HG03439 (cell line): ENCODE data around the gene VAMP1.
A peak's percentile ranks its signal among the peaks of the same experiment; 100 is the strongest.
"Not testable (repeated sequence)": the region's sequence is repeated elsewhere in the genome, so short reads cannot be mapped to it uniquely, and the experiment has no call there.

ENCODE experiments used
- ATAC-seq: cut with Tn5 transposase; IDR thresholded peaks from one replicate; pipeline ENCODE4 v1.9.1; 2021; ENCODE audit warnings: mild to moderate bottlenecking, moderate library complexity; ENCODE audit not compliant: unreplicated experiment

VAMP1 gene

DNA sequence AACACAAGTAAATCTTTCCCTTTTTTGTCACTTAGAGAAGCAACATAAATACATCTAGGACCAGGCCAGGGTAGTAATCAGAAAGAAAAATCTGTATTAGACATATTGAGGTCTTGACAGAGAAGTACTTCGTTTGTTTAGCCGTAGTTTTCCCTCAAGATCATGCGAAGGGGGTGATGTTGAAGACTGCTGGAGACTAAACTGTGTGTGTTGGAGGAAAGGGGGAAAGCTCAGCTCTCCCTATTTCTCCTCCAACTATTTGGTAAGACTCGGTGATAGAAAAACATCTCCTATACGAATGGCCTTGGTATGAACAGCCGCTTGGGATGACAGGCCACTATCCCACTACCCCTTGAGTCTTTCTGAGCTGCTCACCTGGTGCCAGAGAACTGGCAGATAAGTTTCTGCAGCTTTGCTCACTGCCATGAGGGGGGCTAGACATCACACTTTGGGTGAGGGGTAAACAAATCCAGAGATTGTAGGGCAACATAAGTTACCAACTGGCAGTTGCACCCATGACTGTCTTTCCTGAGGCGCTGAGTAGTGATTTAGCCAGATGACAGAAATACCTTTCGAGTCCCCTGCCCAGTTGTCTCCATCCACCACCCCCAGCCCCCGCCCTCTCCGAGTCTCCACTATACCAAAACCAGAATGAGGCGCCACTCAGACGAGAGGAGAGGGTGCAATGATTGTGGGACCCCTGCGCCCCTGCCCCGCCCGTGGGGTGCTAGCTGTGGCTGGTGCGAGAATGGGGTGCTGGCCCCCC lies 685 bp downstream of the VAMP1 start:
- no peak for ATAC-seq

DNA sequence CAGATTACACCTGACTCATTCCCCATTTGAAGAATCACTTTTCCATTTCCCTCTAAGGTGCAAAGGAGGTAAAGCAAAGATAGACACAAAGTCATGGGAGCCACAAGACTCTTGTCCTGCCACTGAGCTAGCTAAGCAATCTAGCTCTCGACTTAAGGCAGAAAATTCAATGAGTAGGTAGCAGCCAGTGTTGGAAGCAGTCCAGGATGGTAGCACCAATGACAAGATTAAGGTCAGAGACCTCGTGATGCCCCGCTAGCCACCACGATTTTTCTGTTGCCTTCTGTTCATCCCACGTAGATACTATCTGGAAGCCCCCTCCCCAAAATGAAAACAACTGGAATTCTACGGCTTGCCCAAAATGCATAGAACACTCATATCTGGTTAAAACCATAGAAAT lies 1.4 kb downstream of the VAMP1 start:
- no peak for ATAC-seq

- ATAC-seq: no peak
Observed at GRCh38 chr12:6468283-6468575, 2.2 kb downstream of the VAMP1 start.

DNA sequence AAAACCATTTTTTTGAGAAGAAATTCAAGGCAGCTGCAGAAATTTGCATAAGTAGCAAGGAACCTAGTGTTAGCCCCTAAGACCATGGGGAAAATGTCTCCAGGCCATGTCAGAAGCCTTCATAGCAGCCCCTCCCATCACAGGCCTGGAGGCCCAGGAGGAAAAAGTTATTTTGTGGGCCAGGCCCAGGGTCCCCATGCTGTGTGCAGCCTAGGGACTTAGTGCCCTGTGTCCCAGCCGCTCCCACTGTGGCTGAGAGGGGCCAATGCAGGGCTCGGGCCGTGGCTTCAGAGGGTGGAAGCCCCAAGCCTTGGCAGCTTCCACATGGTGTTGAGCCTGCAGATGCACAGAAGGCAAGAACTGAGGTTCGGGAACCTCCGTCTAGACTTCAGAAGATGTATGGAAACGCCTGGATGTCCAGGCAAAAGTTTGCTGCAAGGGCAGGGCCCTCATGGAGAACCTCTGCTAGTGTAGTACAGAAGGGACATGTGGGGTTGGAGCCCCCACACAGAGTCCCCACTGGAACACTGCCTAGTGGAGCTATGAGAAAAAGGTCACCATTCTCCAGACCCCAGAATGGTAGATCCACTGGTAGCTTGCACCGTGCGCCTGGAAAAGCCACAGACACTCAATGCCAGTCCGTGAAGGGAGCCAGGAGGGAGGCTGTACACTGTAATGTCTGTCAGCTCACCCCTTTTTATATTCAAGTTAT lies 2.8 kb downstream of the VAMP1 start:
- not testable (repeated sequence) for ATAC-seq

GRCh38 chr12:6466751-6467150 lies 3.7 kb downstream of the VAMP1 start:
- ATAC-seq: not testable (repeated sequence)

DNA sequence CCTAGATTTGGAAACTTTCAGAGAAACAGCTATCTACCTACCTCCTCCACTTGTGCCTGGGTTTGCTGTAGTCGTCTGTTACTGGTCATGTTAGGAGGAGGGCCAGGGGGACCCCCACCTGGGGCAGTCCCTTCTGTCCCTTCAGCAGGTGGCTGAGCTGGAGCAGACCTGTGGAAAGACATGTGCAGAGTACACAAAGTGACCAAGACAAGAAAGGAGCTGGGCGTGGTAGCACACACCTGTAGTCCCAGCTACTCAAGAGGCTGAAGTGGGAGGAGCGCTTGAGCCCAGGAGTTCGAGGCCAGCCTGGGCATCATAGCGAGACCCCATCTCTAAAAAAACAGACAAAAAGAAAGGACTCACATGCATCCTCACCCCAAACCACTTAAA lies 4.3 kb downstream of the VAMP1 start:
- no peak for ATAC-seq

DNA sequence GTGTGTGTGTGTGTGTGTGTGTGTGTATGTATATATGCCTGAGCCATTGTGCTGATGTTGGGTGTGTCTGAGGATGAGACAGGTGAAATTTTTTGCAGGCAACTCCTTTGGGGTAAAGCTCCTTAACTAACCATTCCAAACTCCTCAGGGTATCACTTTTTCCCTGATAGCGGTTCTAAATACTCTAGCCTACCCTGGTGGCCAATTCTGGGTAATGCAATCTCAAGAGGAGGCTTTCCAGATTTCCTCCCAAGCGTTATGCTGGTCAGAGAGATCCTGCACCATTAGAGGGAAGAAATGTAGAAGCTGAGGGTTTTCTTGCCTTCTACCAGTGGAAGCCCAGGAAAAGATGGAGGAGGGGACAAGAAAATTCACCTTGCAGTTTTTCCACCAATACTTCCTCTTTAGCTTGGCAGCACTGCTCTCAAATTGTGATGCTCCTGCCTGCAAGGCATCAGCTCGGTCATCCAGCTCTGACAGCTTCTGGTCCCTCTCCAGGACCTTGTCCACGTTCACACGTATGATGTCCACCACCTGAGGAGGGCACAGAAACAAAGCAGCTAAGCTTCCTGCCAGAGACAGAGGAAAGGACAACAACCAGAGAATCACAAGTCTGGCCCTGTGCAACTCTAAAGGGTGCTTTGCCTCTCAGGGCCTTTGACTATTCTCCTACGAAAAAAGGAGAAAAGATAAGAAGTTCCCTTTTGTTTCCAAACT lies 4.9 kb downstream of the VAMP1 start:
- no peak for ATAC-seq

DNA sequence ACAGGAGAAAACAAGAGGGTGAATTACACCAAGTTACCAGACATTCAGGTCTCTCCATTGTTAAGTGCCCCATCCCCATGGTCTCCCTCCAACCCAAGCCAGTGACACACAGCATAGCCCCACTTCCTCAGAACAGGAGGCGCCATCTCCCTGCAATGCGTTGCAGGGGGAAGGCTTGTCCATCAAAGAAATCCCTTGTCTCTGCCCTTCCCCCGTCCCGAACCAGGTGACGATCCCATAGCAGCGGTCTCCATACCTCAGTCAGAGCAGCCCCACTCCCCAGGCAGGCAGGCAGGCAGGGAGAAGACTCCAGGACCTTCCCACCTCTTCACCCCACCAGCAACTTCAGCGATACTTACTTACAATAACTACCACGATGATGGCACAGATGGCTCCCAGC lies 5.9 kb downstream of the VAMP1 start:
- ATAC-seq: no peak

DNA sequence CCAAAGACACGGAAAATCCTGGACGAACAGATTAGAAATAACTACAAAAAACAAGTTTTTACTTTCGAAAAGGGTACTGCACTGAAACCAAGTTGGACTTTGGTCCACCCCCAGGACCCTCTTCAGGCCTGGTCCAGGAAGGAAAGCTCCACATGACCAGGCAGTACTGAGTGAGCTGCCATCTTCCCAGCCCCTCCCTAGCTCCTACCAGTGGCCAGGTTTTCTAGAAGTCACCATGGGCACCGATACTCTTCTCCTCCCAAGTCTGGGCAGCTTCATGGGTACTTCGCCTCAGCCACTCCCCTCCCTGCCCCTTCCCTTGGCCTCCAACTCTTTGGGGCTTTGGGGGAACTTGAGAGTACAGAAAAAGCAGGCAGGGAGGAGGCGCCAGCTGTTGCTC lies 6.6 kb downstream of the VAMP1 start:
- ATAC-seq: no peak

DNA sequence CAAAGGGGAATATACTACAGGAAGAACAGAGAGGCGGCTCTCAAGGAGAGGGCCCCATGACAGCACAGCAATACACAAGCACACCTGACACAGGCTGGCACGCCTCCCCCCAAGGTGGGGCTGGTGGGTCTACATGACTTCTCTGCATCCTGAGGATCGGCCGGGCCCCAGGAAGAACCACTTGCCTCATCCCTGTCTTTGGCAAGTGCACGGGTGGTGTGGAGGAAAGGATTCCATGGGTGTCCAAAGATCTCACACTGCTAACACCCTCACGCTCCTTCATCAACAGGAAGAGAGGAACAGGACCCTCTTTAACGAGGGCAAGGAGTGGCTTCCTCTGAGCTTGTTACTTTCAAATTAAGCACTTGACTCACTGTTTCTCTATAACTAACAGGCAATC lies 7.3 kb downstream of the VAMP1 start:
- ATAC-seq: no peak

GRCh38 chr12:6462234-6462995 lies 8.1 kb downstream of the VAMP1 start:
- ATAC-seq: no peak

- peak; percentile 64 for ATAC-seq
Observed at GRCh38 chr12:6461401-6462233, 8.9 kb downstream of the VAMP1 start.

- ATAC-seq: no peak
Observed at GRCh38 chr12:6460751-6461371, 9.6 kb downstream of the VAMP1 start.

GRCh38 chr12:6459004-6459337 lies 11.5 kb downstream of the VAMP1 start:
- no peak for ATAC-seq

DNA sequence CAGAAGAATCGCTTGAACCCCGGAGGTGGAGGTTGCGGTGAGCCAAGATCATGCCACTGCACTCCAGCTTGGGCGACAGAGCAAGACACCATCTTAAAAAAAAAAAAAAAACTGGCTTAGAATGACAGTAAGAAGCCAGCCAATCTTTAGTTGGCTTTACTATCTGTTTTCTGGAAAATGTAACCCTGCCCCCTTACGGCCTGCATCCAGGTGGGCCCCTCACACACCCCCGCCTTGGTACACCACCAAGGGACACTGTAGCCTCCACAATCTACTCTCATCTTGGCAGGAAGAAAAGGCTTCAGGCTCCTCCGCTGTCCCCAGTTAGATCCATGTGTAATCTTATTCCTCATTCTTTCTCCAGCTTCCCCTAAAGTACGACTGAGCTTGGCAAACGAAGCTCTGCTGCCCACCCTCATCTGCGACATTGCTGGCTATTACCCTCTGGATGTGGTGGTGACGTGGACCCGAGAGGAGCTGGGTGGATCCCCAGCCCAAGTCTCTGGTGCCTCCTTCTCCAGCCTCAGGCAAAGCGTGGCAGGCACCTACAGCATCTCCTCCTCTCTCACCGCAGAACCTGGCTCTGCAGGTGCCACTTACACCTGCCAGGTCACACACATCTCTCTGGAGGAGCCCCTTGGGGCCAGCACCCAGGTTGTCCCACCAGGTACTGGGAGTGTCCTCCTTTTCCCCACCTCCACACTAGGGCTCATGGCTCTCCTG lies 12.0 kb downstream of the VAMP1 start:
- ATAC-seq: no peak

DNA sequence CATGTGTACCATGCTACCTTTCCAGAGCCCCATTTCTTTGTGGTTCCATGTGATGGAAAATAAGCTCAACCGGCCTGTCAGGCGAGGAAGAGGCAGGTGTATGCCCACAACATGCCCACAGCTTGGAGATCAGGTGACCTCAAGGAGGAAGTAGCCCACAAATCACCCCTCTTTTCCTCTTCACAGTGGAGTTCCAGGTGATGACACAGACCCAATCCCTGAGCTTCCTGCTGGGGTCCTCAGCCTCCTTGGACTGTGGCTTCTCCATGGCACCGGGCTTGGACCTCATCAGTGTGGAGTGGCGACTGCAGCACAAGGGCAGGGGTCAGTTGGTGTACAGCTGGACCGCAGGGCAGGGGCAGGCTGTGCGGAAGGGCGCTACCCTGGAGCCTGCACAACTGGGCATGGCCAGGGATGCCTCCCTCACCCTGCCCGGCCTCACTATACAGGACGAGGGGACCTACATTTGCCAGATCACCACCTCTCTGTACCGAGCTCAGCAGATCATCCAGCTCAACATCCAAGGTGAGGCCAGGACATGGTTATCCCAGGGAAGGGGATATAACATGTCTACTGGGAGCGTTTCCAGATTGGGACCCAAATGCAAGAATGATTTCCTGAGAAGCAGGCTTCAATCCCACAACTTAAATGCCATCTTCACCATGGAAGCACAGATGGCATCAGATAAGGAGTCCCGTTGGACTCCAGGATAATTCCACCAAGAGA lies 13.1 kb downstream of the VAMP1 start:
- no peak for ATAC-seq

- ATAC-seq: no peak
Observed at GRCh38 chr12:6452944-6453630, 17.4 kb downstream of the VAMP1 start.

DNA sequence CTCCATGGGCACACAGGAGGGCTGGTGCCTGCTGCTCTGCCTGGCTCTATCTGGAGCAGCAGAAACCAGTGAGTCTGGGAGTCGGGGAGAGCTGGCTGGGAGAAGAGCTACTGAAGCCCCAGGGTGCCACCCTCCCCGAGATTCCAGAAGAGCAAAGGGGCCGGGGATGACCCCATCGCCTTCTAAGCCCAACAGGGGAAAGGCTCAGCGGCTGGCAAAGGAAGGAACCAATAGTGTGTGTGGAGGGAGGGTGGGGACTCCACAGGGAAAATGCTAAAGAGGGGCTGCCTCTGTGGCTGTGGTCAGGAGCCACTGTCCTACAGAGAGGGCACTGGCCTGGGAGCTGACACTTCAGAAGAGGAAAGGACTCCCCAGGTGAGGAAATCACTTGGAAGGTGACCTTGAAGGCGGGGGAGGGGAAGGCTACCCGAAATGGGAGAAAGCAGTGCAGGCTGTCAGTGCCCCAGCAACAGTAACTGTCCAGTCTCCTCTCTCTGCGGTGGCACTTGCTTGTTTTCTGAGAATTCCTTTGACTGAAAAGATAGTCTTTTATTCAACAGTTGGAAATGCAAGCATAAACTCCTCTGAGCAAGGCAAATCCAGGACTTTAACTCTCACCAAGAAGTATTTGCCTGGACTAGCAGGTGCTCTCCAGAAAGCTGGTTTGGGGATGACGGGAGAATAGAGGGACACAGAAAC lies 18.1 kb downstream of the VAMP1 start:
- ATAC-seq: no peak
